Activated gamma-delta T cell treated with anti-CD3 and anti-CD28 coated beads, Interleukin-2, amount 50 U/mL, for 16 hours (primary cell): ENCODE data around the gene ARHGEF17.

Experiments
- DNase-seq: peaks from one replicate; pipeline ENCODE4 v3.0.0-alpha.2; 2020; ENCODE audit warnings: low read depth

The ARHGEF17 gene

DNA sequence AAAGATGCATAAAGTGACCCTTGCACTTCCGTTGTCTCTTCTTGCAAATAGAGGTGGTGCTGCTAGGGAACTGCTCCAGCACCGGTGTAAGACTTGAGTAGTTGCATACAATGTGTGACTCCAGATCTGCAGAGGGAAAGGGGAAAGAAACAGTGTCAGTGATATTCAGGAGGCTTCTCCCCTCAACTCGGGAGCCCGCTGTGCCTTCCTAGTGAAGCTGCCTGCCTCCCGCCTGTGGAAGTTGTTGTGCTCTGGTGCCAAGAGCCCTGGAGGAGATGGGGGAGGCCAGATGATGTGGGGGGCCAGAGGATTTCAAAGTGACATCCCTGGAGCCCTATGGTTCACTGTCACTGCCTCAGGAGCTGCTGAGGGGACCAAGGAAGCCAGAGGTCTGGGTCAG, 98.5 kb downstream of the ARHGEF17 start:
- no peak for DNase-seq

DNA sequence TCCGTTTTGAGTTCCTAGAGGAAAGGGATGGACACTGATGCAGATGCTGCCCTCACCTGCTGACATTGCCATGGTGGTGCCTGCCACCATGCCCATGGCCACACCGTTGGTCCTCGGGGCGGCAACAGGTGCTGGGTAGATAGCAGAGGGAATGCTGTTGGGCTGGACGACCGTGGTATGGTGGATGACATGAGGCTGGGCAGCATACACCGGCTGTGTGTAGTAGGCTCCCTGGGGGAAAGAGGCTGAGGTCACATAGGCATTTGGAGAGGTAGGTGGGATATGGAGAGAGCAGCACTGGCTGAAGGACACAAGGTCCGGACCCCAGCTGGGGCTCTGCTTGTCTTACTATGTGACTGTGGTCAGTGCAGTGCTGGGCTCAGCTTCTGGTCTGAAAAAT, 101.4 kb downstream of the ARHGEF17 start:
- no peak for DNase-seq

DNA sequence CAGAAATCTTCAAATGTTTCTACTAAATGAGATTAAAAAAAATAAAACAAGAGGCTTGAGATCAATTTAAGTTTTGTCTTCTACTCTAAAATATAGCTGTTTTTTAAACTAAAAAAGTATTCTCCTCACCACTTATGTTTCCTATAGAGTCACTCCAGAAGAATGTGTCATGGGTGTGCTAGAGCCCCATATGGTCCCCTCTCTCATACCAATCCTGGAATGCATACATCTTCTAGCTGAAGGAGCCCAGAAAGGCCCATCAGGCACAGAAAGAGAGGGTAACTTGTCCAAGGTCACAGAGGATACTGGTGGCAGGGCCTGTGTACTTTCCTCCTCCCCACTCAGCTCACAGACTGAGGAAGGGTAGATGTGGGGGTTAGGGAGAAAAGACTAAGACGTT, 102.6 kb downstream of the ARHGEF17 start:
- DNase-seq = no peak

DNA sequence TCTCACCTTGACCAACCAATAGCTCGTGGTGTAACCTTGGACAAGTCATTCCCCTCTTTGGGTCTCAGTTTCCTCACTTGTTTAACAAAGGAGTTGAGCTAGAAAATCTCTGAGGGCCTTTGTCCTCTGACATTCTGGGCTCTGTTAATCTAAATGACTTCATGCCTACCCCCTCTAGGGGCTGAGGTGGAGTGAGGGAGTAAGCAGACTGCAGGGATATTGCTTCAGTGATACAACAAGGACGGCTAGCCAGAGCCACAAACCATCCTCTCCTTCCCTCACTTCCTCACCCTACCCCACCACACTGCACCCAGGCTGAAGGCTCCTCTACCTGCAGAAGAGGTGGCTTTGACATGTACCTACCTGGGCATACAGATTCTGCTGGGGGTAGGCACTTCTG, 103.0 kb downstream of the ARHGEF17 start:
- DNase-seq = no peak

DNA sequence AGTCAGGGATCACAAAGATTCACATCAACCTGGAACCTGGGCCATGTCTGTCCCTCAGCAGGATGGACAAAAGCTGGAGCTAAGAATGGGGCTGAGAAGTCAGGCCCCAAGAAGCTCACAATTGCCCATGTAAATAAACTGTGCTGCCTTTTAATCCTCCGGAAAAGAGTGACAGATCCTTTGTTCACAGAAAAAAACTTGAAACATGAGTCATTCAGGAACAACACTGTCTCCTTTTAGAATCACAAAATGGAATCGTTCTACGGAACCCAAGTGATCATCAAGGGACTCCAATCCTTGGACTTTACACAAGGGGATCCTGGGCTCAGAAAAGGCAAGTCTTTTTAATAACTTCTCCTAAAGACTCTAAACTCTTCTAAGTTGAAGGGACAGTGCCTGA, 104.2 kb downstream of the ARHGEF17 start:
- no peak for DNase-seq

DNA sequence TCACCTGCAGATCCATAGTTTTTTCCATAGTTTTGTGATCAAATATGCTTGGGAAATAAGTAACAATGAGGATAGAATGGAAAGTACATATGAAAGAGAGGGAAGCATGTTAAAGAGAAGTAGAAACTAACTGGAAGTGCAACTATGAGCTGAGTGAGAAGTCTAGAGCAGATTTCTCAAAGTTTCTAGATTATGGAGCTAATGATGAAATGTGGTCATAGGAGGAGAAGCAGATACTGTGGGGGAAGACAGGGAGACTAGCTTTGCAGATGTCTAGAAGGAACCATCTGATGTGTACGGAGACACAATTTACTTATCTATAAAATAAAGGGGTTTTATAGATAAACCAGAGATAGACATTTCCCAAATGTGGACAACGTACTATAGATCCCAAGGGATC, 105.2 kb downstream of the ARHGEF17 start:
- DNase-seq = no peak

DNA sequence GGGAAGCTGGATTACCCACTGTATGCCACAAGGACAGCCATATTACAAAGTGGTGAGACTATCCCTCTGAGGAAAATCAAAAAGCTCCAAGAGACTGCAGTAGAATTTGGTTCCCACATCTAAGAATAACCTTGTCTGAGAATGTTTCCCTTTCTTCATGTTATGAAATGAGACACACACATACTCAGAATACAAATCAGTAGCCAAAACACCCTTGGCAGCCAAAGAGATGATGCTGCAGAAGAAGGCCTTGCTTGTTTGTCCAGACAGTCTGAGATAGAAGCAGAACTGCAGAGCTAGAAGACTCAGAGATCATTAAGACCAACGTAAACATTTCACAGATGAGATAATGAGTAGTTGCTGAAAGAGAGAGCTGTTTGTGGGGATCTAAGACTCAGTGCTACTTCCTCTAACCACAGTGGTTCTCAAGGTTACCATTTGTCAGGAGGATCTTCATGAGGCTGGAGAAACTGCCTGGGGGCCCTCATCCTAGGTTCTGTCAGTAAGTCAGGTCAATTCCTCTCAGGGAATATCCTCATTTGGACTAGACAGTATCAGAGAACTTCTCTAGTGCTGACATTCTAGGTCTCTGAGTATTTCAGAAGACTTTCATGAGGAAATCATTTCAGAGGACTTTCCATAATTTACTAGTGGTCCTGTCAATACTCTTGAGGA, 107.0 kb downstream of the ARHGEF17 start:
- DNase-seq = no peak

DNA sequence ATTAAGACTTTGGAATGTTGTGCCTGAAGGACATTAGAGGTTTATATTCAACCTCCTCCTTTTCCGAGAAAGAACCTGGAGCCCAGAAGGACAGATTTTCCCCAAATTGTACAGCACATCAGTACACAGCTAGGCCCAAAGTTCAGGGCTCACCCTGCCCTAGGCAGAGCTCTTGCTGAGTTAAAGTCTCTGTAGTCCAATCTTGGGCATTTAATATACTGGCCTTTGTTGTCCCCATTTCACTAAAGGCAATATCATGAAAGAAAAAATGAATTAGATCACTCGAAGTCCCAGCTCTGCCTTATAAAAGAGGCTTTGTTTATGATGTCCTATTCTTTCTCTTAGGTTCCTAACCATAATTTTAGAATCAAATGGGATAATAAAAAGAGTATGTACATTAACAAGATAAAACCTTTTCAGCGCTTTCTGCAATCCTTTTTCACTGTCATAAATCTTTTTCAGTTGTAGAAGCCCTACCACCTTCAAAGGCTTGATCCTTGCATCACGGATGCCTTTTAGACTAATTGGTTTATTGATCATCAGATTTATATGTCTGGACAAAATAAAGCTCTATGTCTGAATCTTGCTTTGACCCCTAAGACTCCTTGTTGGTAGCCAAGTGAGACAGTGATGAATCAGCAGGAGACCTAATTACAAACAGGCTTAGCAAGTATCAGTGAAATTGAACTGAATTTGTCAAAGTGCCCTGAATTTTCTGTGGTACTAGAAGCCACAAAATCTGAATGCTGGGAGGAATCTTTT, 108.0 kb downstream of the ARHGEF17 start:
- no peak for DNase-seq

DNA sequence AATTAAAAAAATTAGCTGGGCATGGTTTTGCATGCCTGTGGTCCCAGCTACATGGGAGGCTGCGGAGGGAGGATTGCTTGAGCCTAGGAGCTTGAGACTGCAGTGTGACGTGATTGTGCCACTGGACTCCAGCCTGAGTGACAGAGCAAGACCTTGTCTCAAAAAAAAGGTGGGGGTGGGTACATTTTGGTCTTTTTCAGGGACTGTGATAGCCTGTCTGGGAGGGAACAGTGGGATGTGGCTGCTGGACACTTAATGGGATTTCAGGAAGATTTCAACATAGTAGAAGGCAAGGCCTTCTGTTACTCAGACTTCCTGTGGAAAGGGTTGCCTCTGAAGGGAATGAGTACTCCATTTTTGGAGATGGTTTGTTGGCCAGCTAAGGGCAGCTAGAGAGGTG, 108.7 kb downstream of the ARHGEF17 start:
- no peak for DNase-seq
